NCI-H1436 treated with DMSO at 0.1 percent for 48 hours (cell line): ENCODE results near the gene NEK8.
"Not testable (repeated sequence)": the region's sequence is repeated elsewhere in the genome, so short reads cannot be mapped to it uniquely, and the experiment has no call there.

ENCODE experiments used
- DNase-seq: peaks from one replicate; lab custom pipeline; 2025; lab: John Stamatoyannopoulos, UW

NEK8 gene

GRCh38 chr17:28710861-28711722 is 17.5 kb upstream of the NEK8 start:
- peak; percentile 67 for DNase-seq

GRCh38 chr17:28711723-28712031 is 16.9 kb upstream of the NEK8 start, which contains the start of gene PROCA1:
TSS of gene PROCA1 (minus strand) at chr17:28711888. CDS start at chr17:28711660, 228 bp downstream.
- DNase-seq = no peak

- DNase-seq = no peak
These were observed 16.4 kb upstream of the NEK8 start for GRCh38 chr17:28712032-28712704.

- no peak for DNase-seq
These were observed 15.7 kb upstream of the NEK8 start for GRCh38 chr17:28712705-28713415.

GRCh38 chr17:28714281-28714680 is 14.3 kb upstream of the NEK8 start:
- no peak for DNase-seq

GRCh38 chr17:28715217-28715616 is 13.4 kb upstream of the NEK8 start:
- DNase-seq = no peak

GRCh38 chr17:28716740-28717577 is 11.6 kb upstream of the NEK8 start:
- no peak for DNase-seq

GRCh38 chr17:28717578-28718332 is 10.8 kb upstream of the NEK8 start, which contains the start of gene RAB34:
TSS of gene RAB34 (minus strand) at chr17:28717868. CDS start at chr17:28717266, 602 bp downstream.
- DNase-seq = no peak

- DNase-seq = no peak
These were observed 10.1 kb upstream of the NEK8 start for GRCh38 chr17:28718333-28719020.

- DNase-seq = no peak
These were observed 9.6 kb upstream of the NEK8 start for GRCh38 chr17:28719021-28719433.

GRCh38 chr17:28720247-28720996 is 8.2 kb upstream of the NEK8 start:
- no peak for DNase-seq

- DNase-seq = not testable (repeated sequence)
These were observed 7.6 kb upstream of the NEK8 start for GRCh38 chr17:28720997-28721329.

GRCh38 chr17:28722417-28723158 is 6.0 kb upstream of the NEK8 start:
- no peak for DNase-seq

GRCh38 chr17:28723159-28723835 is 5.3 kb upstream of the NEK8 start:
- no peak for DNase-seq

- DNase-seq = not testable (repeated sequence)
These were observed 4.6 kb upstream of the NEK8 start for GRCh38 chr17:28723836-28724499.

GRCh38 chr17:28724500-28725165 is 4.0 kb upstream of the NEK8 start:
- DNase-seq = no peak

- no peak for DNase-seq
These were observed 3.4 kb upstream of the NEK8 start for GRCh38 chr17:28725166-28725659.
